IMR-90 (cell line): ENCODE results near the gene DCST2.

Experiments
- BHLHE40 ChIP-seq: fragments of 150-350 bp; IDR thresholded peaks from 2 replicates; pipeline ENCODE4 v1.6.1; 2016; ENCODE audit warnings: mild to moderate bottlenecking, low read depth, low read length
- CEBPB ChIP-seq: IDR thresholded peaks from 2 replicates; pipeline ENCODE4 v1.6.1; 2012; ENCODE audit warnings: low read depth, low read length, improper control_type of control experiment
- CHD1 ChIP-seq: IDR thresholded peaks from 2 replicates; pipeline ENCODE4 v1.6.1; 2012; ENCODE audit warnings: low read depth, low read length, improper control_type of control experiment
- CTCF ChIP-seq: conservative IDR thresholded peaks from 2 replicates; pipeline ENCODE4 v1.5.1; 2012; ENCODE audit warnings: mild to moderate bottlenecking, low read depth, low read length, improper control_type of control experiment
- ELK1 ChIP-seq: fragments of 150-350 bp; IDR thresholded peaks from 2 replicates; pipeline ENCODE4 v1.6.1; 2016; ENCODE audit warnings: low read depth, mild to moderate bottlenecking, low read length, moderate library complexity, borderline replicate concordance
- FOS ChIP-seq: fragments of 150-350 bp; IDR thresholded peaks from 2 replicates; pipeline ENCODE4 v1.6.1; 2016; ENCODE audit warnings: low read depth, low read length
- MAFK ChIP-seq: IDR thresholded peaks from 2 replicates; pipeline ENCODE4 v1.6.1; 2012; ENCODE audit warnings: low read depth, low read length, improper control_type of control experiment
- MXI1 ChIP-seq: IDR thresholded peaks from 2 replicates; pipeline ENCODE4 v1.6.1; 2012; ENCODE audit warnings: low read depth, mild to moderate bottlenecking, low read length, moderate library complexity, borderline replicate concordance
- POLR2A ChIP-seq: IDR thresholded peaks from 2 replicates; pipeline ENCODE4 v1.6.1; 2012; ENCODE audit warnings: mild to moderate bottlenecking, low read depth, low read length
- RAD21 ChIP-seq: IDR thresholded peaks from 2 replicates; pipeline ENCODE4 v1.6.1; 2012; ENCODE audit warnings: low read length, improper control_type of control experiment
- SMC3 ChIP-seq: fragments of 150-350 bp; IDR thresholded peaks from 2 replicates; pipeline ENCODE4 v1.6.1; 2016; ENCODE audit warnings: low read depth, mild to moderate bottlenecking, antibody characterized with exemption, low read length, moderate library complexity
- USF2 ChIP-seq: fragments of 150-350 bp; IDR thresholded peaks from 2 replicates; pipeline ENCODE4 v1.6.1; 2017; ENCODE audit warnings: mild to moderate bottlenecking, antibody characterized with exemption, low read length, low read depth

GRCh38 chr1:154992721-154993571, 40.6 kb downstream of the DCST2 start:
- TF ChIP-seq CTCF: peak; percentile 15; the same call in 1 of the 2 replicates
- no peak for TF ChIP-seq CHD1
- TF ChIP-seq RAD21: no peak
- no peak for TF ChIP-seq USF2
- TF ChIP-seq BHLHE40: no peak
- no peak for TF ChIP-seq FOS
- no peak for TF ChIP-seq CEBPB
- TF ChIP-seq POLR2A: no peak
- no peak for TF ChIP-seq ELK1
- 0 out of 2 replicates have a peak, but pooled peaks have one; percentile 11 for TF ChIP-seq SMC3
- no peak for TF ChIP-seq MAFK
- TF ChIP-seq MXI1: no peak
